CD4-positive, CD25-positive, alpha-beta regulatory T cell (primary cell): ENCODE measurements around the gene CD9. TPM values are rescaled to one million over a fixed set of nuclear protein-coding genes. Genes with fewer than 3 reads are reported as not detected.

Experiments
- ATAC-seq, 2 donors: fragments of 150-1000 bp; cut with Tn5 transposase; one replicate each; pipeline ENCODE4 v1.10.0; 2021; ENCODE audit warnings: low read depth in 2 of 2, moderate number of reproducible peaks in 2 of 2, moderate library complexity in 1 of 2
- DNase-seq, 3 donors: peaks; one replicate each; pipeline versions ENCODE4 v3.0.0 to v3.0.0-alpha.2; 2012 to 2022; ENCODE audit warnings: mixed read lengths in 1 of 3
- H3K27ac ChIP-seq: one replicate; pipeline ENCODE4 v1.7.0; 2013; ENCODE audit warnings: mild to moderate bottlenecking, low read length; ENCODE audit not compliant: insufficient read depth, poor library complexity, severe bottlenecking
- H3K27me3 ChIP-seq: one replicate; pipeline ENCODE4 v1.7.0; 2013; ENCODE audit warnings: low read length; ENCODE audit not compliant: control insufficient read depth, insufficient read depth
- H3K36me3 ChIP-seq: one replicate; pipeline ENCODE4 v1.7.0; 2013; ENCODE audit warnings: mild to moderate bottlenecking, low read length, moderate library complexity; ENCODE audit not compliant: control insufficient read depth, insufficient read depth
- H3K4me1 ChIP-seq: 2 replicates; pipeline ENCODE4 v1.7.0; 2013; ENCODE audit warnings: mild to moderate bottlenecking, low read length; ENCODE audit not compliant: insufficient read depth, control insufficient read depth, poor library complexity, severe bottlenecking
- H3K4me3 ChIP-seq: one replicate; pipeline ENCODE4 v1.7.0; 2013; ENCODE audit warnings: low read depth, mild to moderate bottlenecking, low read length, moderate library complexity
- H3K9me3 ChIP-seq, 2 experiments: 1 replicate in 1 of 2; 2 replicates in 1 of 2; pipeline ENCODE4 v1.7.0; 2013; ENCODE audit warnings: low read length in 2 of 2, mild to moderate bottlenecking in 1 of 2, moderate library complexity in 1 of 2; ENCODE audit not compliant: control insufficient read depth in 2 of 2
- H3K27ac Mint-ChIP-seq, 3 donors: one replicate each; pipeline ENCODE4 v1.8.0; 2020 to 2022; ENCODE audit warnings: mild to moderate bottlenecking in 3 of 3, mixed read lengths in 3 of 3, moderate library complexity in 2 of 3
- H3K27me3 Mint-ChIP-seq: one replicate; pipeline ENCODE4 v1.8.0; 2022; ENCODE audit warnings: mild to moderate bottlenecking, mixed read lengths
- H3K36me3 Mint-ChIP-seq: one replicate; pipeline ENCODE4 v1.8.0; 2020; ENCODE audit warnings: mixed read lengths
- H3K4me1 Mint-ChIP-seq, 4 donors: one replicate each; pipeline ENCODE4 v1.8.0; 2020 to 2022; ENCODE audit warnings: mixed read lengths in 4 of 4, mild to moderate bottlenecking in 1 of 4
- H3K4me3 Mint-ChIP-seq, 4 donors: one replicate each; pipeline ENCODE4 v1.8.0; 2020 to 2022; ENCODE audit warnings: mild to moderate bottlenecking in 4 of 4, mixed read lengths in 4 of 4, moderate library complexity in 3 of 4
- H3K9me3 Mint-ChIP-seq, 7 donors: one replicate each; pipeline ENCODE4 v1.8.0; 2020 to 2022; ENCODE audit warnings: mixed read lengths in 7 of 7, mild to moderate bottlenecking in 3 of 7, moderate library complexity in 2 of 7
- polyA plus RNA-seq, 4 donors: library from polyadenylated mRNA; unstranded; fragments of 300-500 nt; fragmentation: Illumina TruSeq; gene quantifications; one replicate each; pipeline ENCODE4 v1.2.3, GENCODE V29; 2021
- total RNA-seq: library from RNA; stranded (reverse); gene quantifications from one replicate; pipeline ENCODE4 v1.2.3, GENCODE V29; 2022

CD9 gene
- total and polyA plus RNA-seq, 5 donors from 2014 or later = 3.6 to 10.3 (median 4.9) TPM

DNA sequence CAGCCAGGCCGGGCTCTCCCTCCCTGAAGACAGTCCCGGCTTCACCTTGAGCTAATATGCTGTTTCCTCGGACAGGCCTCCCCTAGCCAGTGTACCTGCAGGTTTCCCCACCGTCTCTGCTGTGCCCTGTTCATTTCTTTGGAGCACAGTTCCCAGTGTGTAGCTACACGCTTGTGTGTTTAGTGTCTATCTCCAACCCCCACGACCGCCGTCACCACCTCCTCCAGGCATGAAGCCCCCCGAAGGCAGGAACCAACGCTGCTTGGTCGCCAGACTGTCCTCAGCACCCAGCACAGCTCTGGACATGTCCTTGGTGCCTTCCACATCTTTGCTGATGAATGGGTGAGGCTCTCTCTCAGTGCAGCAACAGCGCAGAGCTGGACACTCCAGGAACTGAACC, 84.1 kb downstream of the CD9 start:
- H3K9me3 Mint-ChIP-seq = no peaks in the 10 kb centered on the region
- H3K36me3 Mint-ChIP-seq = no peaks in the 10 kb centered on the region
- no peaks in the 10 kb centered on the region for H3K9me3 ChIP-seq
- DNase-seq (no peak), ATAC-seq (no peak)
- H3K4me1 ChIP-seq = no peaks in the 10 kb centered on the region
- H3K27ac ChIP-seq = no peak overlapping the region
- no peak overlapping the region for H3K4me3 Mint-ChIP-seq
- peaks cover 28% of the 10 kb centered on the region for H3K27me3 Mint-ChIP-seq
- H3K4me1 Mint-ChIP-seq = peaks cover 4 to 6% (median 4%) of the 10 kb centered on the region in 4 donors
- no peak overlapping the region for H3K27ac Mint-ChIP-seq
- no peak overlapping the region for H3K4me3 ChIP-seq
- H3K36me3 ChIP-seq = no peaks in the 10 kb centered on the region
- no peaks in the 10 kb centered on the region for H3K27me3 ChIP-seq

DNA sequence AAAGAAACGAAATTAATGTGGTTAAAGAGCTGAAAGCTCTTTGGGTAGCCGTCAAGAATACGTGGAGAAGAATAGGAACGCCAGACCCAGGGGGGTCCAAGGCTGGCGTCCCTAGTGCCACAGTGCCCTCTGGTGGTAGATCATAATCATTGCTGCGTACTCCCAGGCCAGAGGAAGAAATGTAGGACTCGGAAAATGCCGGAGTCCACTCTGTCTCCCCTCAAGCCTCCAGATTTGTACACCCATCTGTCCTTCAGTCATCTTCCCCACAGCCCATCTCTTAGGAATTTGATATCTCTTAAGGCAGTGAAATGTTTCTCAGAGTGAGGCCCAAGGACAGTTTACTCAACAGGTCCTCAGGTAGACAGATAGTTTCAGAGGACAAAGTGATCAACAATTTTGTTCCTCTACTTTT, 84.9 kb downstream of the CD9 start:
- H3K4me3 ChIP-seq = no peak overlapping the region
- Mint-ChIP-seq H3K27me3 (peaks cover 23% of the 10 kb centered on the region), H3K4me1 (peaks cover 0 to 6% (median 4%) of the 10 kb centered on the region in 4 donors), H3K4me3 (no peak overlapping the region), H3K27ac (no peak overlapping the region), H3K9me3 (no peaks in the 10 kb centered on the region), H3K36me3 (no peaks in the 10 kb centered on the region)
- H3K4me1 ChIP-seq = no peaks in the 10 kb centered on the region
- H3K36me3 ChIP-seq = no peaks in the 10 kb centered on the region
- H3K9me3 ChIP-seq = no peaks in the 10 kb centered on the region
- ATAC-seq (peak; percentile 68), DNase-seq (peak; percentile 48 to 63 (median 55))
- no peaks in the 10 kb centered on the region for H3K27me3 ChIP-seq
- H3K27ac ChIP-seq = no peak overlapping the region

DNA sequence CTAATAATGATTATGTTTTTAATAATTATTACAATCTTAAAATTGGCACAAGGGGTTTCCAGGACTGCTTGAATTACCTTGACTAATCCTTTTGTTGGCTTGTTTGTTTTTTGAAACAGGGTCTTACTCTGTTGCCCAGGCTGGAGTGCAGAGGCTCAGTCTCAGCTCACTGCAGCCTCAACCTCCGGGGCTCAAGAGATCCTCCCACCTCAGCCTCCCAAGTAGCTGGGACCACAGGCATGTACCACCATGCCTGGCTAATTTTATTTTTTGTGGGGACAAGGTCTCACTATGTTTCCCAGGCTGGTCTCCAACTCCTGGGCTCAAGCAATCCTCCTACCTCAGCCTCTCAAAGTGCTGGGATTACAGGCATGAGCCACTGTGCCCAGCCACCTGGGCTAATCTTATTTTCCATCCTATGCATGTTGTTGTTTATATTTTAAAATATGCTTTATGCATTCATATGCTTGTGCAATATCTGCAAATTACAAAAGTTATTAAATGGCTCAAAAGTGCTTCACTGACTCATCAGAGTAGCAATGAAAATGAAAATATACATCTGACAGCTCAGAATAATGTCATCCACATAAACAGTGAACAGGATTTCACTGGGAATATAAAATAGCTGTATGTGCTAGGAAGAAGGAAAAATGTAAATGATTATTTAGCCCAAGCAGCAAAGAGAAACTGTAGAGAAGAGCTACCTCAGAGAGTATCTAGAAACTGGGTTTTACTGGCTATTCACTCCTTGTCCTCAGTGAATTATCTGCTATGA, 85.5 kb downstream of the CD9 start:
- DNase-seq (no peak), ATAC-seq (no peak)
- Histone ChIP-seq H3K4me3 (no peak overlapping the region), H3K9me3 (no peaks in the 10 kb centered on the region), H3K27ac (no peak overlapping the region), H3K36me3 (no peaks in the 10 kb centered on the region), H3K27me3 (no peaks in the 10 kb centered on the region), H3K4me1 (no peaks in the 10 kb centered on the region)
- Mint-ChIP-seq H3K4me1 (peaks cover 0 to 6% (median 4%) of the 10 kb centered on the region in 4 donors), H3K9me3 (no peaks in the 10 kb centered on the region), H3K27ac (no peak overlapping the region), H3K27me3 (peaks cover 22% of the 10 kb centered on the region), H3K4me3 (no peak overlapping the region), H3K36me3 (no peaks in the 10 kb centered on the region)

Other genes with a start within 250 kb of the CD9 start
- 1.3 TPM for gene VWF, start 75.7 kb upstream of the CD9 start, total RNA-seq
- not detected for gene VWF, start 75.7 kb upstream of the CD9 start, polyA plus RNA-seq
- gene PLEKHG6, start 110.3 kb downstream of the CD9 start, total RNA-seq = not detected
- under 1 TPM in 3 of 4 donors, not detected in 1; 0.31 to 0.62 (median 0.37) TPM for gene PLEKHG6, start 110.3 kb downstream of the CD9 start, polyA plus RNA-seq
- gene TNFRSF1A, start 141.7 kb downstream of the CD9 start, total RNA-seq = 38.5 TPM
- gene TNFRSF1A, start 141.7 kb downstream of the CD9 start, polyA plus RNA-seq = 10 to 100 TPM; 25.6 to 39.5 (median 31.0) TPM
- gene SCNN1A, start 175.2 kb downstream of the CD9 start, total RNA-seq = 0.86 TPM
- under 1 TPM; 0.09 to 0.60 (median 0.22) TPM for gene SCNN1A, start 175.2 kb downstream of the CD9 start, polyA plus RNA-seq
- gene LTBR, start 183.8 kb downstream of the CD9 start, total RNA-seq = not detected
- gene LTBR, start 183.8 kb downstream of the CD9 start, polyA plus RNA-seq = under 1 TPM in 1 of 4 donors, not detected in 3; 0.35 TPM
- gene CD27, start 244.6 kb downstream of the CD9 start, total RNA-seq = 156 TPM
- 100 to 1,000 TPM; 547 to 707 (median 641) TPM for gene CD27, start 244.6 kb downstream of the CD9 start, polyA plus RNA-seq